HG03354 (cell line): ENCODE data around the gene ANKRD29.
"Not testable (repeated sequence)": the region's sequence is repeated elsewhere in the genome, so short reads cannot be mapped to it uniquely, and the experiment has no call there.

Experiments
- ATAC-seq: cut with Tn5 transposase; IDR thresholded peaks from one replicate; pipeline ENCODE4 v1.9.1; 2021; ENCODE audit warnings: mild to moderate bottlenecking; ENCODE audit not compliant: unreplicated experiment, poor library complexity, severe bottlenecking

The ANKRD29 gene

DNA sequence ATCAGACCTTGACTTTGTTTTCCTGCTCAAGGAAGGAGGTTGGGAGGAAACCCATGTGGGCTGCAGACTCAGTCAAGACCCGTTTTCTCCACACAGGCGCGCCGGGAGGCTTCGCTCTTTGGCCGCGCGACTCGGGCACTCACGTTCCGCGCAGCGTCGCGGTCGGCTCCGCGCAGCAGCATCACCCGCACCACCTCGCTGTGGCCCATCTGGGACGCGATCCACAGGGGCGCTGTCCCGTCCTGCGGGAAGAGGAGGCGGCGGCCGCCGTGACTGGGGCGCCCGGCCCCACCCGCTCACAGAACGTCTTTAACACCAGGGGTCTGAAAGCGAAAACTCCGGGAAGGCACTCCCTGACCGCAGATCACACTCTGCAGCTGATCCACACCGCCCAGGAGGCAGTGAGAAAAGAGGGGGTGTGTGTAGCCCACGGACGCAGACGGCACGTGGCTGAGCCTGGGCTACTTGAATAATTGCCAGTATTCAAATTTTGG is 43.3 kb downstream of the ANKRD29 start:
- peak; percentile 30 for ATAC-seq

DNA sequence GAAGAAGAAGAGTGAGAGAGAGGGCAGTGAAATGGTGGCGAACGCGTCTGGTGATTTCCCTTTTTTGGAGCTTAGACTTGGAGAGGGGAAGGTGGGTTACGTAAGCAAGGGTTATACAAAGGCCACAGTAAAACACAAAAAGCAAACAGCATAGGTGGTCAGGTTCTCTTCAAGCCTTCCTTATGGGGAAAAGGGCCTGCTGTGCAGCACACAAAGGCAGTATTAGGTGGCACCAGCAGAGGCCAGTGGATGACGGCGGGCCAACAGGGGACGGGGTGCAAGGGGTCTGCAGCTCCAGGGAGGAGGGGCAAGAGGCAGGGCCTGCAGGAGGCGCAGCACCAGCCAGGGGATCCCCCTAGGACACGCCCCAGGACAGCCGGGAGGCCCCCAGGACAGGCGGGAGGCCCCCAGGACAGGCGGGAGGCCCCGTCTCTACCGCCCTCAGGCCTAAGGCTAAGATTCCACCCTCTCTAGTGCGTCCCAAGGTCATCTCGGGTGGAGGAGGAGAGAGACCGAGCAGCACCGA is 43.8 kb downstream of the ANKRD29 start:
- ATAC-seq = peak; percentile 41

DNA sequence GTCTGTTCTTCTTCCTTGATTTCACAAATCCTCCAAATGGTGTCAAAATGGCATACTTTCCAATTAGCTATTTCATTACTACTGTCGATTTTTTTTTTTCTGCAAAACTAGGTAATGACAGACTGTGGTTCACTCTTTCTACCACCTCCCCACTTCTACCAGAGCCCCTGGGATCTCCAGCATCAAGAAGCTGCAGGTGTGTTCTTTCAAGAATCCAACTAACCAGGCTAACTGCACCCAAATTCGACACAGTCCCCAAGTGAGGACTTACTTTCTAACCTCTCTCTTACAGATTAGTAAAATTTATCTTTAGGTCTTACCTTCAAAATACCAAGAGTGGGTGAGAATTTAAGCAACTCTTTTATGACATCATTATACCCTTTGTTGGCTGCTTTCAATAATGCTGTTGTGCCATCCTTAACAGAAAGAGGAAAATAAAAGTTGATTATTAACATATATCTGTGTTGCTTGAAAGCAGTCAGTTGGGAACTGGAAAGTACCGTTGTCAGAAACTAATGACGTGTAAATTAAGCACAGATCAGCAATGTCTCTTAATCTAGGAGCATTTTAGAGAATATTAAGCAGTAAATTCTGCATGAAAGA is 45.2 kb downstream of the ANKRD29 start:
- ATAC-seq = peak; percentile 69

DNA sequence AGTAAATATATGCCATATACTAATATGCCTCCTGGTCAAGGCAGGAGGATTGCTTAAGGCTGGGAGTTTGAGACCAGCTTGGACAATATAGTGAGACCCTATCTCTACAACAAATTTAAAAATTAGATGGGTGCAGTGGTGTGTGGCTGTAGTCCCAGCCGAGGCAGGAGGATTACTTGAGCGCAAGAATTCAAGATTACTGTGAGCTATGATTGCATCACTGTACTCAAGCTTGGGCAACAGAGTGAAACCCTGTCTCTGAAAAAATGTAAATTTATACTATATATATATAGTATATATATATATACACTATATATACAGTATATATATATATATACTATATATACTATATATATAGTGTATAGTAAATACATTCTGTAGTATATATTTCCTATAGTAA is 46.5 kb downstream of the ANKRD29 start:
- ATAC-seq = no peak

DNA sequence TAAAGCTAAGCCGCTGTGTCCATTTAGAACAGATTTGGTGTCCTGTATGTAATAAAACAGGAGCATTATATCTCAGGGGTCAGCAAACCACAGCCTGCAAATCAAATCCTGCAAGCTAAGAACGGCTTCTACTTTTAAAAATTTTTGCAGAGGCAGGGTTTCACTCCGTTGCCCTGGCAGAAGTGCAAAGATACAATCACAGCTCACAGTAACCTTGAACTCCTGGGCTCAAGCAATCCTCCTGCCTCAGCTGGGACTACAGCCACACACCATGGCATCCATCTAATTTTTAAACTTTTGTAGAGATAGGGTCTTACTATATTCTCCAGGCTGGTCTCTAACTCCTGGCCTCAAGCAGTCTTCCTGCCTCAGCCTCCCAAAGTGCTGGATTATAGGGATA is 47.8 kb downstream of the ANKRD29 start:
- ATAC-seq = no peak

DNA sequence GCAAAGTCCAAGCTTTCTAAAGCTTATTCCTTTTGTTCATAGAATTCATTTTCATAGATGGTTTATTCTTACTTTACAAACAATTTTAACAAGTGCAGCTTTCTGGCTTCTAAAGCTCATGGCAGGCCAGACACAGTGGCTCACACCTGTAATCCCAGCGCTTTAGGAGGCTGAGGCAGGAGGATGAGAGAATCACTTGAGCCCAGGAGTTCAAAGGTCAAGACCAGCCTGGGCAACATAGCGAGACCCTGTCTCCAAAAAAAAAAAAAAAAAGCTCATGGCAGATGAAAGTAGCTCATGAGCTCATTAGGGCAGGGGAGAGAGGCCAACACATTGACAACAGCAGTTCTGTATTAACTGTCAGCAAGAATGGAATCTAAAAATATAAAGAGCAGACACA is 48.3 kb downstream of the ANKRD29 start:
- ATAC-seq = no peak

DNA sequence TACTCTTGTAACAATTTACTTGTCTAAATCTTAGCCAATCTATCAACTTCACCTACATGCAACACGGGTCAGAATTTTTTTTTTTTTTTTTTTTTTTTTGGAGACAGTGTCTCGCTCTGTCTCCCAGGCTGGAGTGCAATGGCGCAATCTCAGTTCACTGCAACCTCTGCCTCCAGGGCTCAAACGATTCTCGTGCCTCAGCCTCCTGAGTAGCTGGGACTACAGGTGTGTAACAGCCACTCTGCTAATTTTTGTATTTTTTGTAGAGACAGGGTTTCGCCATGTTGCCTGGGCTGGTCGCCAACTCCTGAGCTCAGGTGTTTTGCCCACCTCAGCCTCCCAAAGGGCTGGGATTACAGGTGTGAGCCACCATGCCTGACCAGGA is 49.6 kb downstream of the ANKRD29 start:
- ATAC-seq = not testable (repeated sequence)

DNA sequence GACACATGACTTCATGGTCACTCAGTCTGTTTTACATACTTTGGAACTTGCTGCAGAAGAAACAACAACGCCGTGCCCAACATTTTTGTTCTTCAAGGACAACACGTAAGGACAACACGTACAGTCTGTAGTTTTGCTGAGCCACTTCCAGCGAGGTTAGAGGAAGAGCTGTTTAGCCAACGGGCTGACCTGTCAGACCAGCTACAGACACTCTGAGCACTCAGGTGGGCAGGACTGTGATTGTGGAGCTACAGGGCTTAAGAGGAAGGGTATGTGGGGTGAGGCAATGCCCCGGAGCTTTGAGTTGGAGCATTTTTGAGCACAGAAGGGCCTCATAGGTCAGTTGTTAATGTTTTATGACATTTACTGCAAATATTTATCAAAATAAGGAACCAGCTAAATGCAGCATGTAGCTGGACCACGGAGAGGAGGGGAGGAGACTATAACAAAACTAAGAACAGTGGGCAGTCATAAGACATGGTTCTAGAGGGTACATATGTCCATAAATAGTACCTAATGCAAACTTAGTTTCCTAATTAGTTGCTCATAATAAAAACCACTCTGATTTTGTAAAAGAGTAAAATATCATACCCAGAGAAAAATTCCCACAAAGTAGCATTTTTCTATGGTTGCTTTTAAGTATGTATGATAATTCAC is 50.1 kb downstream of the ANKRD29 start:
- ATAC-seq = no peak

DNA sequence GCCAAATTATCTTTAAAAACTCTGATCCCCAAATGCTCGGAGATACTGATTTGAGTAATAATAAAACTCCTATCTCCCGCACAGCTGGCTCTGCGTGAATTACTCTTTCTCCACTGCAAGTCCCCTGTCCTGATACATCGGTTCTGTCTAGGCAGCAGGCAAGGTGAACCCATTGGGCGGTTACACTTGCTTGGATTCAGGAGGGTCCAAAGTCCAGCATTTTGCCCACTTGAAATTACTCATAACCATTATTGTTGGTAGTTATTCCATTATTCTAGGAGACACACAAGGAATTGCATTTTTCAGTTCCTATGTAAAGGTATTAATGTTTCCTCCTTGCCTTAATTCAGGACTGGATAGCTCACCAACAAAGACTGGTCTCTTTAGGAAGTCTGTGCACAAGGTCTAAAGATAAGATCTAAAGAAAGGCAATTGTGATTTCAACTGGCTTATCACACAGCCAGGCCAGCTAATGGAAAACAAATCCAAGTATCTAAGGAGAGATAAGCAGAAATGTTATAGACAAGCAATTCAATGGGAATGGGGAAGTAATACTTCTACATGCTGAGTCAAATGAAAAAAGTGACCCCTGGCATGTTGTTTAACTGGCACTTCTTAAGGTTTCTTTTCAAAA is 53.2 kb downstream of the ANKRD29 start:
- ATAC-seq = no peak

DNA sequence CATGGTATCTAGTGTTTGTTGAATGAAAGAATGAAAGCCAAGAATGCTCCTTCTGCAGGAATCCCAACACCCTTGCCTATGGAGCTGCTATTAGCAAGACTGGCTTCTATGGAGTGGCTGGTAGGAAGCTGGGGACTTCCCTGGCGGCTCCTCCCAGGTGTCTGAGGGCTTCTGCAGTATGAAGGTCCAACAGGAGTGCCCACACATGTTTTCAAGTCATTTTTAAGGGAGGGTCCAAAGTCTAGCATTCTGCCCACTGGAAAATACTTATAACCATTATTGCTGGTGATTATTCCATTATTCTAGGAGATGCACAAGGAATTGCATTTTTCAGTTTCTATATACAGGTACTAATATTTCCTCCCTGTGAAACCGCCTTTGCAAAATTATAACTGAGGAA is 54.5 kb downstream of the ANKRD29 start:
- ATAC-seq = no peak

DNA sequence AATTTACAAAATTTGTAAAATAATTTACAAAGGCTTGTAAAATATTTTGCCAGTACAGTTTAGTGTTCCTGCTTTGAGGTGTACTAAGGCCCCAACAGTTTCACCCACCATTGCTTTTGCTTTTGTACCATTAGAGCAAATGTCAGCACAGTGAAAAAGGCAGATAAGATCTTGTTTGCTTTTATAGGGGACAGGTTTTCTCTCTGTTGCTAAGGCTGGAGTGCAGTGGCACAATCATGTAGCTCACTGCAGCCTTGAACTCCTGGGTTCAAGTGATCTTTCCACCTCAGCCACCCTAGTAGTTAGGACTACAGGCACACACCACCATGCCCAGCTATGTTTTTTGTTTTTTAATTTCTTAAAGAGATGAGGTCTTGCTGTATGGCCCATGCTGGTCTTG is 56.8 kb downstream of the ANKRD29 start:
- ATAC-seq = no peak

DNA sequence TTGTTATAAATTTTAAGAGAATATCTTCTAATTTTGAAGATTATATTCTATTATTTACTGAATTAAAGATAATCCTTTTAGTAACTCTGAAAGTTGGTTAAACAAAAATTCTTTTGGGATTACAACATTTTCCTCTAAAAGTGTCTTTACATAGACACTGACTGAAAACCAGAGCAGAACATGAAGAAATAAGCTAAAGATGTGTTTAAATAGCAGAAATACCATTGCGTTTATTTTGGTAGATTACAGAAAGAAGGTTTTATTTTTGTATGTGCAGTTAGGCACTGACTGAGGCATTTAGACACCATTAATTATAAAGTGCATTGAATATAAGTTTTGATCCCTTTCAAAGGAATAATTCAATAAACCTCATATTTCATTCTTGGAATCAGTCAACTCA is 62.9 kb downstream of the ANKRD29 start:
- no peak for ATAC-seq

DNA sequence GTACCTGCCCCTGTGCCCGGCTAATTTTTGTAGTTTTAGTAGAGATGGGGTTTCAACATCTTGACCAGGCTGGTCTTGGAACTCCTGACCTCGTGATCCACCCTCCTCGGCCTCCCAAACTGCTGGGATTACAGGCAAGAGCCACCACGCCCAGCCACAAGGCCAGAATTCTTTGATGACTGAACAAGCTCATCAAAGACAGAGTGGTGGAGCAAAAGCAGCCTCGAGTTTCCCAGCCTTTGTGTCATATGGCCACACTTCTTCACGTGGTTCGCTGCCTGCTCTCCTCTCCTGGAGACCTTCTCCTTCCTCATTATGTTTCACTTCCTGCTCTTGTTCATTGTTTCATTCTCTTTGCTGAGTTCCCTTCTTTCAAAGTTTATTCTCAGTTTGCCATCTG is 66.5 kb downstream of the ANKRD29 start:
- no peak for ATAC-seq

DNA sequence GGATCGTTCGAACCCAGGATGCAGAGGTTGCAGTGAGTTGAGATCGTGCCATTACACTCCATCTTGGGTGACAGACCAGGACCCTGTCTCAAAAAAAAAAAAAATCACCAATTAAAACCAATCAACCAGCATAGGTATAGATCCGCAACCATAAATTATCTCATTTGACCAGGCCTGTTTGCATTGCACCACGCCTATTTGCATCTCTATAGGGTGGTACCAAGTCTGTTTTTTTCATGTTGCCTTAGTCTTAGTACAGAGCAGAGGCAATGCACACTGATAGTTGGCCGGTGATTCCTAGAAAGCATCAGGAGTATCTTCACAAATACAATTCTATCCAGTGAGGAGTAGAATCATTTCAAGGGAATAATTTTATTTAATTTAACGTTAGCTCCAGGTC is 67.1 kb downstream of the ANKRD29 start:
- no peak for ATAC-seq

DNA sequence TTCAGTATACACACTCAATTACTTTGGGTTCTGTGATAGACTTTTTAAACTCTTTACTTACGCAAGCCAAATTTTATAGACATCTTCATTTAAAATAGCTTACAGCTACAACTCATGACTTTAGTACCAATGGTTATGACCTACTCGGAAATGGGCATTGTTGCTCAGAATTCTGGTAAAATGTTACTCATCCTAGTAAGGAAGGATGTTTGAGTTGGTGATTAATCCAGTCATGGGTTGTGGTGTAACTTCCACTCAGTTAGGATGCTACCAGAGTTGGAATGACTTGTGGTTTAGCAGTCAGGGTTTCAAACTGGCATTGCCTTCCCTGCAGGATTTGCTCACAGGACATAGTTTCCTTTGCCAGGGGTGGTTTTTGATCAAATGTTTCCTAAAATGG is 69.0 kb downstream of the ANKRD29 start:
- no peak for ATAC-seq

DNA sequence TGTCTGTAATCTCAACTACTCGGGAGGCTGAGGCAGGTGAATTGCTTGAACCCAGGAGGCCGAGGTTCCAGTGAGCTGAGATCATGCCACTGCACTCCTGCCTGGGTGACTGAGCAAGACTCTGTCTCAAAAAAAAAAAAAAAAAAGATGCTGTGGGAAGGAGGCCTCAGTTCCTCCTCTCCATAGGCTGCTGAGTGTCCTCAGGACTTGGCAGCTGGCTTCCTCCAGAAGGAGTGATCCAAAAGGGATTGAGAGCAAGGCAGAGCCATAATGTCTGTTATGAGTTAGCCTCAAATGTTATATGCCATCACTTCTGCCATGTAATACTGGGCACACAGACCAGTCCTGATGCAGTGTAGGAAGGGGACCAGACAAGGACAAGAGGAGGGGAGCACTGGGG is 69.8 kb downstream of the ANKRD29 start:
- no peak for ATAC-seq

DNA sequence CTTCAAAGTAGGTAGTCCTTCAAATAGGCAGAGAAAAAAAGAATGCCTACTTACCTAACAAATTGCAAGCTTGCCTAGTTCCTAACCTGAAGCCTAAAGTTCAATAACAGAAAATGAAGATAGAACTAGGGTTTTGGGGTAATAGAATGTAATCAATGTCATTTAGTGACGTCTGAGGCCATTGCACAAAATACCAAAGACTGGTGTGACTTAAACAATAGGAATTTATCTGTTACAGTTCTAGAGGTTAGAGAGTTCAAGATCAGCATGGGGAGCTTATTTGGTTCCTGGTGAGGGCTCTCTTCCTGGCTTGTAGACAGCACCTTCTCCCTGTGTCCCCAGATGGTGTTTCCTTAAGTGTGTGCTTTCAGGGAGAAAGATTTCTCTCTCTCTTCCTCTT is 71.7 kb downstream of the ANKRD29 start:
- ATAC-seq = no peak

DNA sequence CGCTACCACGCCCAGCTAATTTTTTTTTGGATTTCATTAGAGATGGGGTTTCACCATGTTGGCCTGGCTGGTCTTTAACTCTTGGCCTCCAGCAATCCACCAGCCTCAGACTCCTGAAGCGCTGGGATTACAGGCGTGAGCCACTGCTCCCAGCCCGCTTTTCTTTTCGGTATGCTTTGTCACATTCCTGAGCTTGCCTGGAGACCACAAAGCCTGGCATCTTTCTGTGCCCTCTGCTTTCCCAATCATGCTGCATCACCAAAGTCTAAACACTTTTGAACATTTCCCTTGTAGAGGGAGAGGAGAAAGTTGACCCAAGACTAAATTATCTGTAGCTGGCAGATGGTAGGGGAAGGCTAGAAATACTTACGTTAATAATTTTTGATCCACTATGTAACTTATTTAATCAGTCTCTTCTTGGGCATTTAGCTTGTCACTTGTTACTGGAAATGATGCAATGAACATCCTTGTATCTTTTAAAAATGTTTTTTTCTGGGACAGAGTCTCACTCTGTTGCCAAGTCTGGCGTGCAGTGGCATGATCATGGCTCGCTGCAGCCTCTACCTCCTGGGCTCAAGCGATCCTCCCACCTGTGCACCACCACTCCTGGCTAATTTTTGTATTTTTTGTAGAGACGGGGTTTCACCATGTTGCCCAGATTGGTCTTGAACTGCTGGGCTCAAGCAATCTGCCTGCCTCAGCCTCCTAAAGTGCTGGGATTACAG is 73.7 kb downstream of the ANKRD29 start:
- ATAC-seq = no peak

DNA sequence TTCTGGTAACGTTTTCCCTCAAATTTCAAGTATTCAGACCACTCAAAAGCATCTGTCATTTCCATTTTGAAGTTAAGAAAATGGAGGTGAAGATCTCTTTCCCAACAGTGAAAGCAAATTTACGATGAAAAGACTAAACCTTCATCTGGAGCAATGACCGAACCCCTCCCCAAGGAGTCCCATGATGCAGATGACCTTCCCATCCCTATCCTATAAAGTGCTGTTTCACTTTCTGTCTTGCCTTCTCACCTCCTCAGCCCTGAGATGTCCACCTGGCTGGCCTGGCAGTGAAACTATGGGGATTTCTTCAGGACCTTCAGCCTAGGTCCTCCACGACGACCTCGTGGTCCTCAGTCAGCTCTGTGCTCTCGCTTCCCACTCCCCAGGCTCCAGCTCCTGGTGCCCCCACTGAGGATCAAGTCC is 75.5 kb downstream of the ANKRD29 start:
- ATAC-seq = no peak
